ENCODE measurements around the gene MAP1LC3A.

Gene MAP1LC3A

DNA sequence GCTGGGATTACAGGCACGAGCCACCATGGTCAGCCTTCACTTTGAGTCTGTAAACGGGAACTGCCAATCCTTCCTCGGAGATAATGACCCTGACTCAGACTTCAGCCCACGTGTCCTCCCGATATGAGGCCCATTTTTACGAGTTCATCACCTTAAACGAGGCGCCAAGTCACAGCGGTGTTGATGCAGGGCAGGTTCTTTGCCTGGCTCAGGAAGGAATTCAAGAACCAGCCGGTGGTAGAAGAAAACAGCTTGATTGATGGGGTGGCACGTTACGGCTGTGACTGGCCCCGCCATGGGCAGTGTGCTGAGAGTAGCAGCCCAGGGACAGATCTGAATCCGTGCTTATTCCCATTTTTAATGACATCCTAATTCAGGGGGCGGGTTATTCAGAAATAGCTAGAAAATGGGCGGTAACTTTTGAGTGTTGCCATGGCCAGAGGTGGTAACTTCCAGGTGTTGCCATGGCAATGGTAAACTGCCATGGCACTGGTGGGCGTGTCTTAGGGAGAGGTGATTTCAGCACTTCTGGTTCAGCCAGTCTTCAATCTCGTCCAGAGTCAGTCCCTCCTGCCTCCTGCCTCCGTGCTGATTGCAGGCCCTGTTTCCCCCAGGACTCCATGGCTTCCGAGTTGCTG lies 9.1 kb upstream of the MAP1LC3A start:
- peaks cover 4% of the 10 kb centered on the region for H3K4me1 Mint-ChIP-seq (ENCODE audit: low read depth)
- no peak overlapping the region for H3K4me3 Mint-ChIP-seq

DNA sequence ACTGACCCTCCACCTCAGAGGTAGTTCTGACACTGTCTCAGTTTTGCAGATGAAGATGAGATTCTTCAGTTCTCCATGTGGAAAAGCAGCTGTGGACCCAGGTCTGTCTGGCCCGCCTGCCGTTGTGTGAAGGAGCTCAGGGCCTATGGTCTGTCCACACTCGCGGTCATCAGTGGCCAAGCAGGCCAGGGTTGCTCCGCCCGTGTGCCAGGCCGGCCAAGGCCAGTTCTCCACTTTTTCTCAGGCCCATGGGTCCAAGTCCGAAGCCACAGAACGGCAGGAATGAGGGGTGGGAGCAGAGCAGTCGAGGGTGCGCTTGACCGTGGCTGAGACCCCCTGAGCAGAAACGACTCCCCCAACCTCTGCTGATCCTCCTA lies 8.6 kb upstream of the MAP1LC3A start:
- no peak for DNase-seq
- no peak overlapping the region for H3K4me3 Mint-ChIP-seq
- no peaks in the 10 kb centered on the region for H3K4me1 Mint-ChIP-seq (ENCODE audit: low read depth)
- peaks cover 4% of the 10 kb centered on the region for H3K27me3 Mint-ChIP-seq
- no peaks in the 10 kb centered on the region for H3K9me3 Mint-ChIP-seq
- H3K27ac Mint-ChIP-seq = no peak overlapping the region
- H3K36me3 Mint-ChIP-seq (ENCODE audit: low read depth) = no peaks in the 10 kb centered on the region

More for the DNA sequence above, 9.1 kb upstream of the MAP1LC3A start:
- Mint-ChIP-seq H3K27me3 (peaks cover 4% of the 10 kb centered on the region), H3K36me3 (ENCODE audit: low read depth) (no peaks in the 10 kb centered on the region), H3K27ac (no peak overlapping the region), H3K9me3 (no peaks in the 10 kb centered on the region)
- DNase-seq = no peak

DNA sequence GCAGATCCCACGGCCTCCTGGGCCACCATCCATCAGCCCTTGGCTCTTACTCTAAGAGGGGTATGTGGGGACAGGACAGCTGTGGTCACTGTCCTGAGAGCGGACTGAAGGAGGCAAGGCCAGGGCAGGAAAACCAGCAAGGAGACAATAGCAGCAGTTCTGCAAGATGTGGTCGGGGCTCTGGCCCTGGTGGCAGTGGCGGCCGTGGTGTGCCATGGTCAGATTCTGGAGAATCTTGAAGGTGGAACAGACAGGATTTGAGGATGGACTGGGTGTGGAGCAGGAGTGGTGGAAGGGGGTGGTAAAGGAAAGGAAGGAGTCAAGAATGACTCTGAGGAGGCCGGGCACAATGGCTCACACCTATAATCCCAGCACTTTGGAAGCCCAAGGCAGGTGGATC lies 5.9 kb upstream of the MAP1LC3A start:
- H3K4me1 Mint-ChIP-seq (ENCODE audit: low read depth) = peaks cover 2% of the 10 kb centered on the region
- H3K4me3 Mint-ChIP-seq = no peak overlapping the region
- H3K9me3 Mint-ChIP-seq = no peaks in the 10 kb centered on the region
- no peaks in the 10 kb centered on the region for H3K36me3 Mint-ChIP-seq (ENCODE audit: low read depth)
- no peak overlapping the region for H3K27ac Mint-ChIP-seq
- no peak for DNase-seq
- H3K27me3 Mint-ChIP-seq = no peaks in the 10 kb centered on the region

DNA sequence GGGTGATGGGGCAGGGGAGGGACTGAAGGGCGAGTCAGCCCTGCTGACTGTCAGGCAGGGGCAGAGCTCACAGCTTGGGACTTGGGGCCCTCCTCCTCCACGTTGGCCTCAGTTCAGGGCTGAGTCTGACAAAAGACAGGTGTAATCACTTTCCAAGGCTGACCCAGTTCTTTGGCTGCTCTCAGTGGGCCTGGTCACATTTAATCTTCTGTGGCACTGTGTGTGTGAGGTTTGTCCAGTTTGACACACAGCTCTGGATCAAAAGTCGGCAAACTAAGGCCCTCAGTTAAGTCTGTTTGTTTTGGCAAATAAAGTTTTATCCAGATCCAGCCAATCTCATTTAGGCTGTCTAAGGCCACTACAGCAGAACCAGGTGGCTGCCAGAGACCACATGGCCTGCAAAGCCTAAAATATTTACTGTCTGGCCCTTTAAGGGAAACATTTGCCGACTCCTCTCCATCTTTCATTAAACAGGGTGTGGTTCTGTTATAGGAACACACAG lies 5.1 kb upstream of the MAP1LC3A start:
- no peak for DNase-seq
- Mint-ChIP-seq H3K4me3 (no peak overlapping the region), H3K36me3 (ENCODE audit: low read depth) (no peaks in the 10 kb centered on the region), H3K4me1 (ENCODE audit: low read depth) (peaks cover 8% of the 10 kb centered on the region), H3K9me3 (no peaks in the 10 kb centered on the region), H3K27me3 (no peaks in the 10 kb centered on the region), H3K27ac (no peak overlapping the region)

DNA sequence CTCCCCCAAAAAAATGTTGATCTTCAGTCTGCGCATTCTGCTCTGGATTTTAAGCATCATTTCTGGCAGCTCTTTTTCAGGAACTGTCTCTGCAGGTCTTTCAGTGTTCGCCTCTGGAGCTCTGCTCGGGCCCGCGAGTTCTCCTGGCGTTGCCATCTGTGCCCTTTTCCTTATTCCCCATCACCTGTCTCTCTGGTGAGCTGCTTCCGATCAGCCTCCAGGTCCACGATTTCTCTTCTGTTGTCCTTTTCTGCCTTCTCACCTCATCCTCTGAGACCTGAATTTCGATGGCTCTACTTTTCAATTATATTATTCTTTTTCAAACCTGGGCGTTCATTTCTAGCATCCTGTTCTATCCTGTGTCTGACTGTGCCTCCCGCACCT lies 590 bp upstream of the MAP1LC3A start:
- peaks cover 10% of the 10 kb centered on the region for H3K4me1 Mint-ChIP-seq (ENCODE audit: low read depth)
- no peaks in the 10 kb centered on the region for H3K27me3 Mint-ChIP-seq
- DNase-seq = no peak
- no peaks in the 10 kb centered on the region for H3K36me3 Mint-ChIP-seq (ENCODE audit: low read depth)
- peak overlapping the region; percentile 85 for H3K27ac Mint-ChIP-seq
- H3K9me3 Mint-ChIP-seq = no peaks in the 10 kb centered on the region
- H3K4me3 Mint-ChIP-seq = peak overlapping the region; percentile 77

DNA sequence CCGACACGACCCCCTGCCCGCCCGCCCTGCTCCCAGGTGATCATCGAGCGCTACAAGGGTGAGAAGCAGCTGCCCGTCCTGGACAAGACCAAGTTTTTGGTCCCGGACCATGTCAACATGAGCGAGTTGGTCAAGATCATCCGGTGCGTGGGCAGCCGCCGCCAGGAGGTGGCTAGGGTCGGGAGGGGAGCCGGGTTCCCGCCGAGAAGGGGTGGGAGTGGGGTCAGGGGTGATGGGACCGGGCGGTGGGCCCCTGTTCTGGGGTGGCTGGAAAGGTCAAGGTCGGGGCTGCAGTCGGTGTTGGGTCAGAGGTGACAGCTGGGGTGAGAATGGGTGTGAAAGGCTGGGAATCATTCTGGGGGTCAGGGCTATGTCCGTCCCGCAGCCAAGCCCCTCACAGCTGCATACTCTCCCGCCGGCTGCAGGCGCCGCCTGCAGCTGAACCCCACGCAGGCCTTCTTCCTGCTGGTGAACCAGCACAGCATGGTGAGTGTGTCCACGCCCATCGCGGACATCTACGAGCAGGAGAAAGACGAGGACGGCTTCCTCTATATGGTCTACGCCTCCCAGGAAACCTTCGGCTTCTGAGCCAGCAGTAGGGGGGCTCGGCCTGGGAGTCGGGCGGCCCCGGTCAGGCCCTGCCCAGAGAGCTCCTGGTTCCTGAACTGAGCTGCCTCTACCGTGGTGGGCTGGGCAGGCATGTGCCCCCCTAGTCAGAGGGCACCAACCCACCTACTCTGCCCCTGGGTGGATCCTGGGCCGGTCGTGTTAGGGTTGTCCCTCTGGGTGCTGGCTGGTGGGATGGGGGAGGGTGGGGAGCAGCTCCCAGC lies 1.0 kb downstream of the MAP1LC3A start:
- Mint-ChIP-seq H3K9me3 (no peaks in the 10 kb centered on the region), H3K4me1 (ENCODE audit: low read depth) (peaks cover 10% of the 10 kb centered on the region), H3K4me3 (peak overlapping the region; percentile 57), H3K27me3 (no peaks in the 10 kb centered on the region), H3K27ac (peak overlapping the region; percentile 80), H3K36me3 (ENCODE audit: low read depth) (no peaks in the 10 kb centered on the region)
- no peak for DNase-seq

DNA sequence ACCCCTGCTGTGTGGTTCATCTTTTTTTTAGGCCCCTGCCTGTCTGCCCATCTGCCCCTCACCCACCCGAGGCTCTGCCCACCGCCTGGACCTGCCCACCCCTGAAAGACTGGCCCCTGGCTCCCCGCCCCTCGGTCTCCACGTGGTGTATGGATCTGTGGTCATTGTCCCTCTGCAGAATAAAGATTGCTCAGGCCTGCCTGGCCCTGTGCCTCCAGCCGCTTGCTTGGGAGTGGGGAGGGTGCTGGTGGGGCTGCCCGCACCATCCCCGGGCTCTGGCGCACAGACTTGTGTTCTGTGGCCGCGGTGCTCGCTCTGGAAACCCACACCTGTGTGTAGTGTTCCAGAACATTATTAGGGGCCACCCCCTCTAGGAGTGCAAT lies 1.6 kb downstream of the MAP1LC3A start:
- H3K27me3 Mint-ChIP-seq = no peaks in the 10 kb centered on the region
- DNase-seq = no peak
- H3K27ac Mint-ChIP-seq = peak overlapping the region; percentile 69

DNA sequence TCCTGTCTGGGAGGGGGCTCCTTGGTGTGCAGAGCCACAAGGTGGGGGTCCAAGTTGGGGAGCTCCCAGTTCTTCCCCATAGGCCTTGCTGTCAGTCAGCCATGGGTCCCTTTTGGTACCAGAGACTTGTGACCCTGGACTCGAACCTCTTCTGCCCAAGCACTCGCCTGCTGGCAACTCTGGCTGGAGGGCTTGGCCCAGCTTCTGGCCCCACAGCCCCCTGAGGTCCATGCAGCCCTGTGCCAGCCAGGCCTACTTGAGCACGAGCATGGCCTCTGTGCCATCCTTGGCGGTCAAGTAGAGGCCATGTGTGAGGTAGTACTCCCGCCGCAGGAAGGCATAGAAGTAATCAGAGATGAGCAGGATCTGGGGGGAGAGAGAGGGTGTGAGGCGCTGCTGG lies 2.1 kb downstream of the MAP1LC3A start:
- Mint-ChIP-seq H3K27me3 (no peaks in the 10 kb centered on the region), H3K4me1 (ENCODE audit: low read depth) (peaks cover 10% of the 10 kb centered on the region), H3K27ac (no peak overlapping the region), H3K9me3 (no peaks in the 10 kb centered on the region), H3K36me3 (ENCODE audit: low read depth) (no peaks in the 10 kb centered on the region), H3K4me3 (no peak overlapping the region)
- DNase-seq = no peak

More for the DNA sequence above, 1.6 kb downstream of the MAP1LC3A start:
- Mint-ChIP-seq H3K36me3 (ENCODE audit: low read depth) (no peaks in the 10 kb centered on the region), H3K4me3 (no peak overlapping the region), H3K9me3 (no peaks in the 10 kb centered on the region), H3K4me1 (ENCODE audit: low read depth) (peaks cover 10% of the 10 kb centered on the region)

DNA sequence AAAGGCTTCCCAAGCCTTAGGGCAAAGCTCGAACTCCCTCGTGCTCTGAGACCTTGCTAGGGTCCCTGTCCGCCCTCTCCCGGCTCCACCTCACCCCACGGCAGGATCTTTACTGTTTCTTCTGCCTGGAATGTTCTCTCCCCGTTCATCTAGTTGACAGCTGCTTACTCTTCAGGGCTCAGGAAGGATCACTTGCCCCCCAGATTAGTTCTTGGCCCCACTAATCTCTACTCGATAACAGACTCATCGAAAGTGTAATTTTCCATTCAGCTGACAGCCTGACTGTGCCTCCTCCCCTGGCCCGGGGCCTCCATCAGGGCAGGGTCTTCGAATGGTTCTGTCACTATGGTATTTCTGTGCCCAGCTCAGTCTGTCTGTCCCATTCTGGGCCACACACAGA lies 3.1 kb downstream of the MAP1LC3A start:
- Mint-ChIP-seq H3K27me3 (no peaks in the 10 kb centered on the region), H3K9me3 (no peaks in the 10 kb centered on the region), H3K36me3 (ENCODE audit: low read depth) (peaks cover under 1% of the 10 kb centered on the region), H3K27ac (peak overlapping the region; percentile 34), H3K4me1 (ENCODE audit: low read depth) (peaks cover 10% of the 10 kb centered on the region), H3K4me3 (no peak overlapping the region)
- DNase-seq = no peak

DNA sequence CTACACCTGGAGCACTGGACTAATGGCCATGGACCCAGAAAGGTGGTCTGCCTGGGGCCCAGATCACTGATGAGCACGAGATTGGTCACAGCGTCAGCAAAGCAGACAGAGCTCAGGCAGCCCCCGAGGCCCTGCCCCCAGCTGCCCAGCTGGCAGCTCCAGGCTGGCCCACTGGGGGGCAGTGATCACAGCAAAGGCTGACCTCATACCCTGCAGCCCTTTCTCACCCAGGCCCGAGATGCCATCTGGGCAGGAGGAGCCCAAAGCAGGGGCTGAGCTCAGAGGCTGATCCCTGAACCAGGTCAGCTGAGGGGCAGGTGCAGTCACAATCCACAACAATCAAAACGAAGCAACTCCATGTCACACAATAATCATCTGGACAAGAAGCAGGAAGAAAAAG lies 4.1 kb downstream of the MAP1LC3A start:
- H3K4me3 Mint-ChIP-seq = no peak overlapping the region
- no peak overlapping the region for H3K27ac Mint-ChIP-seq
- H3K36me3 Mint-ChIP-seq (ENCODE audit: low read depth) = peaks cover 8% of the 10 kb centered on the region
- no peaks in the 10 kb centered on the region for H3K9me3 Mint-ChIP-seq
- no peak for DNase-seq
- no peaks in the 10 kb centered on the region for H3K27me3 Mint-ChIP-seq
- H3K4me1 Mint-ChIP-seq (ENCODE audit: low read depth) = peaks cover 9% of the 10 kb centered on the region

DNA sequence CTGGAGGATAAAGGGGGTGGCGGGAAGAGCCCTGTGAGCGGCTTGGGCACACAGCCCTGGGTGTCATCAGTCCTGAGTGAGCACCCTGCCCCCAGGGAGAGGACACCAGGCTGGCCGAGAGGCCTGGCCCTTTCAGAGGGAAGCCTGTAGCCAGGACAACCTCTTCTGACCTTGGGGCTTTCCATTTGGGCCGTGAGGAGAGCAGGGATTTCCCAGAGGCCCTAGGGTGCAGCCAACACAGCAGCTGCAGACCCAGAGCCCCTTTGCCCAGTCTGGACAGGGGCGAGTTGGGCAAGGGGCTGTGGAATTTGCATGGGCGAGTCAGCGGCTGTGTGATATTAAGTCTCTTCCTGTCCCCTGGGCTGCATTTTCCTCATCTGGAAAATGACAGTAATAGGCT lies 6.3 kb downstream of the MAP1LC3A start:
- peaks cover 22% of the 10 kb centered on the region for H3K36me3 Mint-ChIP-seq (ENCODE audit: low read depth)
- no peak for DNase-seq
- H3K4me1 Mint-ChIP-seq (ENCODE audit: low read depth) = no peaks in the 10 kb centered on the region
- no peaks in the 10 kb centered on the region for H3K9me3 Mint-ChIP-seq
- no peak overlapping the region for H3K4me3 Mint-ChIP-seq
- no peaks in the 10 kb centered on the region for H3K27me3 Mint-ChIP-seq
- no peak overlapping the region for H3K27ac Mint-ChIP-seq

DNA sequence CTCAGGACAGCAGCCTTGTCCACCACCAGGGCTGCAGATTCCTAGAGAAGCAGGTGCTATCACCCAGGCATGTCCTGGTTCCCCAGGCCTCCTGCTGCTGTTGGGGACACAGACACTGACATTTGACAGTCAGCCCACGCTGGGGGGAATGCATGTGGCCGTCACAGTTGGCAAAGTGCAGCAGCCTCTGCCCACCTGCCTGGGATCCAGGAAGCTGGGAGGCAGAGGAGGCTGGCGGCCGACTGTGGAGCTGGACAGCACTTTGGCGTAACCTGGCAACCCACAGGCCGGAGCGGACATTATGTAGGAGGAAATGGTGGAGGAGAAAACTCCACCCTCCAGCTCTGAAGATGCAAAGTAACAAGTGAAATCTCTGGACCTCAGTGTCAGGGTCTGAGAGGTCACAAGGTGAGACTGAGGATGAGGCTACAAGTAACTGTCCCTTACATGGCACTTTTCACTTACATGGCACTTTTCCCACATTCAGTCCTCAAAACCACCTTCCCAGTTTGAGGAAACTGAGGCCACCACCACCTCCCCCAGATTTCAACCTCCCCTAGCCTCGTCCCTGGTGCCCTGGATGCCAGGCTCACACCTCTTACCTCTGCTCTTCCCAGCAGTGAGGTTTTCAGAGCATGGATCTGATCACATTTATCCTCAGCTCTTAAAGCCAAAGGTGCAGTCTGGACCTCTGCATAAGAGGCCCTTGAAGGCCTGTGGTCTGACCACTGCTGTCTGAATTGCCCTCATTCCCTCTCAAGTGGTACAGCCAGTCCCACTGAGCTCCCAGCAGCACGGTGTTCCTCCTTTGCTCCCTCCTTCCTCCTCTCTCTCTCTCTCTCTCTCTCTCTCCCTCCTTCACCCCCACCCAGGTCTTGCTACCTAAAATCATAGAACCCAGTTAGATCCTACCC lies 8.7 kb downstream of the MAP1LC3A start:
- H3K27ac Mint-ChIP-seq = peak overlapping the region; percentile 24
- peaks cover 38% of the 10 kb centered on the region for H3K36me3 Mint-ChIP-seq (ENCODE audit: low read depth)
- no peak overlapping the region for H3K4me3 Mint-ChIP-seq
- H3K4me1 Mint-ChIP-seq (ENCODE audit: low read depth) = peaks cover 10% of the 10 kb centered on the region
- H3K27me3 Mint-ChIP-seq = no peaks in the 10 kb centered on the region
- no peaks in the 10 kb centered on the region for H3K9me3 Mint-ChIP-seq
- DNase-seq = no peak

DNA sequence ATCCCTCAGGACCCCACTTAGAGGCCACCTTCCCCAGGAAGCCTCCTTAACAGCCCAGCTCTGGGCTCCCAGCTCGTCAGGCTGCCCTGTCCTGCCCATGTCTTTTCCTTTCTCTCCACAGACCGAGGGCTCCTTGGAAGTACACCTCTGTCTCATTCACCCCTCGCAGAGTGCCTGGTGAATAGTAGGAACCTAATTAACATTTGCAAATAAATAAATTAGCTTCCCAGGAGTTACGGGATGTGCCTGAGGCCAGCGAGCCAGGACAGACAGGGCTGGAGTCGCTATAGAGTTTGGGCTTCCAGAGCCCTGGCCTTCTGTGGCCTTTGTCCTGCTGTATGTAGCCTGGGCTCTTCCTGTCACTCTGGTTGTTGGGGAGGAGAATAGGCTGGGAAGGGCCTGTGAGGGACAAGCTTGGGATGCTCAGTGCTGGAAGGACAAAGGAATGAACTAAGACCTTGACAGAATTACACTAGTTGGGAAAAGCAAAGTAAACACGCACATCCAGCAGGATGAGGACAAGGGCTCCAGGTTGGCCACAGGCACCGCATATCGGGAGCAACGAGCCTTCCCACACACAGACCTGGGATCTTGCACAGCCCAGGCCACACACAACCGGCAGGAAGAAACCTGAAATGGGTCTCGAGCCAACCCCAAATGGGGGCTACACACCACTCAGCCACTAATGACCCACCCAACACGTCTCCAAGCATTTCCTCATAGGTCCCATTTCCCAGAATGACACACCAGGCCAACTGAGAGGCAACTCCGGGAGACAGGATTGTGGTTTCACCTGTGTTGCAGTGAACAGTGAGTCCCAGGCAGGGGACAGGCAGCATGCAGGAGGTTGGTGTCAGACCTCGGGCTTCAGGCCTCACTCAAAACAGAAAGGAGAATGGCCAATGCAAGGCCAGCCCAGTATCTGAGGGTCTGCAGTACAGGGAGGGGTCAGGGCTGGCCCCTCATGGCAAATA lies 9.7 kb downstream of the MAP1LC3A start:
- Mint-ChIP-seq H3K9me3 (no peaks in the 10 kb centered on the region), H3K27me3 (no peaks in the 10 kb centered on the region), H3K27ac (no peak overlapping the region)

DNA sequence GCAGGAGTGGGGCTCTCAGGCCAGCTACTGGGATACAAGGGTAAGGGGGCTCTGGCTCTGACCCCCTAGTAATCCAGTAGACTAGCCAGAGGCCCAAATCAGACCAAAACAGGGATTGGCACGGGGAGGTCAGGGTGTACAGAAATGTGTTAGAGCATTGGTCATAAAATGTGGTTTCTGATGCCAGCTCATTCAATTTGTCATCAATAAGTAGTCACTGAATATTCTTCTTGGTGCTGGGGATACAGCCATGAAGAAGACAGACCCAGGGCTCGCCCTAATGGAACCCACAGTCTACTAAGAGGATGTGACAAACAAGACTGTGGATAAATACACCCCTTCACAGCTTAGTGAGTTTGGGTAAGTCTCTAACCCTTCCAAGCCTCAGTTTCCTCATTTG lies 11.1 kb downstream of the MAP1LC3A start:
- Mint-ChIP-seq H3K27ac (peak overlapping the region; percentile 30), H3K27me3 (no peaks in the 10 kb centered on the region), H3K9me3 (no peaks in the 10 kb centered on the region), H3K4me3 (no peak overlapping the region), H3K4me1 (ENCODE audit: low read depth) (peaks cover 10% of the 10 kb centered on the region), H3K36me3 (ENCODE audit: low read depth) (peaks cover 54% of the 10 kb centered on the region)
- DNase-seq = no peak

More for the DNA sequence above, 9.7 kb downstream of the MAP1LC3A start:
- Mint-ChIP-seq H3K36me3 (ENCODE audit: low read depth) (peaks cover 43% of the 10 kb centered on the region), H3K4me1 (ENCODE audit: low read depth) (peaks cover 10% of the 10 kb centered on the region), H3K4me3 (no peak overlapping the region)
- no peak for DNase-seq

Measured in activated T-cell treated with anti-CD3 and anti-CD28 coated beads, Interleukin-2, amount 50 U/mL, for 24 hours (primary cell).